Esophagus muscularis mucosa (tissue), 4 donors: ENCODE results near the gene PRKAG2.

Experiments used
- EP300 ChIP-seq: sonication (generic); formaldehyde crosslinking; IDR thresholded peaks from one replicate; pipeline ENCODE4 v1.6.1; 2017; ENCODE audit warnings: antibody characterized with exemption
- POLR2A ChIP-seq: fragments of 450-650 bp; IDR thresholded peaks from one replicate; pipeline ENCODE4 v1.6.1; 2017; ENCODE audit warnings: antibody characterized with exemption, moderate library complexity, mild to moderate bottlenecking, low read depth
- POLR2AphosphoS5 ChIP-seq, 2 donors: sonication (generic); formaldehyde crosslinking; IDR thresholded peaks; one replicate each; pipeline ENCODE4 v1.6.1; 2017; ENCODE audit warnings: antibody characterized with exemption in 2 of 2
- TF ChIP-seq, protein P1 (sequence below), 3 experiments: fragments of 200-600 bp in 2 of 3; fragments of 450-650 bp in 1 of 3; sonication (generic) in 2 of 3; IDR thresholded peaks; one replicate each; pipeline ENCODE4 v1.5.1; 2017 to 2019; ENCODE audit warnings: antibody characterized with exemption in 3 of 3, mild to moderate bottlenecking in 2 of 3, moderate library complexity in 1 of 3

DNA sequence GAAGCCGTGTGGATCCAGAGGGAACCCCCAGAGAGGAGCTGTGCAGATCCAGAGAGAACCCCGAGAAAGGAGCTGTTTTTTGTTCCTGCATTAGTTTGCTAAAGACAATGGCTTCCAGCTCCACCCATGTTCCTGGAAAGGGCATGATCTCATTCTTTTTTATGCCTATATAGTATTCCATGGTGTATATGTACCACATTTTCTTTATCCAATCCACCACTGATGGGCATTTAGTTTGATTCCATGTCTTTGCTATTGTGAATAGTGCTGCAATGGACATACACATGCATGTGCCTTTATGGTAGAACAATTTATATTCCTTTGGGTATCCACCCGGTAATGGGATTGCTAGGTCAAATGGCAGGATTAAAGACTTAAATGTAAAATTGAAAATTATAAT, 261.9 kb downstream of the PRKAG2 start:
- TF ChIP-seq, protein P1, sequence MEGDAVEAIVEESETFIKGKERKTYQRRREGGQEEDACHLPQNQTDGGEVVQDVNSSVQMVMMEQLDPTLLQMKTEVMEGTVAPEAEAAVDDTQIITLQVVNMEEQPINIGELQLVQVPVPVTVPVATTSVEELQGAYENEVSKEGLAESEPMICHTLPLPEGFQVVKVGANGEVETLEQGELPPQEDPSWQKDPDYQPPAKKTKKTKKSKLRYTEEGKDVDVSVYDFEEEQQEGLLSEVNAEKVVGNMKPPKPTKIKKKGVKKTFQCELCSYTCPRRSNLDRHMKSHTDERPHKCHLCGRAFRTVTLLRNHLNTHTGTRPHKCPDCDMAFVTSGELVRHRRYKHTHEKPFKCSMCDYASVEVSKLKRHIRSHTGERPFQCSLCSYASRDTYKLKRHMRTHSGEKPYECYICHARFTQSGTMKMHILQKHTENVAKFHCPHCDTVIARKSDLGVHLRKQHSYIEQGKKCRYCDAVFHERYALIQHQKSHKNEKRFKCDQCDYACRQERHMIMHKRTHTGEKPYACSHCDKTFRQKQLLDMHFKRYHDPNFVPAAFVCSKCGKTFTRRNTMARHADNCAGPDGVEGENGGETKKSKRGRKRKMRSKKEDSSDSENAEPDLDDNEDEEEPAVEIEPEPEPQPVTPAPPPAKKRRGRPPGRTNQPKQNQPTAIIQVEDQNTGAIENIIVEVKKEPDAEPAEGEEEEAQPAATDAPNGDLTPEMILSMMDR (IDR thresholded peaks at IDR 0.05): no peak
- TF ChIP-seq POLR2A (no peak), POLR2AphosphoS5 (IDR thresholded peaks at IDR 0.05) (no peak), EP300 (no peak)
